MM.1S (cell line): ENCODE measurements around the gene FAM118B.

Experiments used
- DNase-seq: peaks from one replicate; pipeline ENCODE4 v3.0.0-alpha.2; 2015
- H2AFZ ChIP-seq: fragments of 300-600 bp; sonication (generic); 2 replicates; pipeline ENCODE4 v1.6.0; 2016; ENCODE audit warnings: antibody characterized with exemption, low read length
- H3F3A ChIP-seq: fragments of 300-600 bp; sonication (generic); 2 replicates; pipeline ENCODE4 v1.6.1; 2016; ENCODE audit warnings: mild to moderate bottlenecking, antibody characterized with exemption, low read length, moderate library complexity, mixed read lengths; ENCODE audit not compliant: insufficient read depth
- H3K27ac ChIP-seq: fragments of 300-600 bp; sonication (generic); 2 replicates; pipeline ENCODE4 v1.5.1; 2016; ENCODE audit warnings: mild to moderate bottlenecking, low read length
- H3K27me3 ChIP-seq: fragments of 300-600 bp; sonication (generic); replicated peaks from 2 replicates; pipeline ENCODE4 v1.6.0; 2016; ENCODE audit warnings: low read length; ENCODE audit not compliant: insufficient read depth
- H3K36me3 ChIP-seq: fragments of 300-600 bp; sonication (generic); replicated peaks from 2 replicates; pipeline ENCODE4 v1.6.1; 2016; ENCODE audit warnings: mild to moderate bottlenecking, low read length, mixed read lengths; ENCODE audit not compliant: insufficient read depth
- H3K4me1 ChIP-seq: fragments of 300-600 bp; sonication (generic); 2 replicates; pipeline ENCODE4 v1.6.1; 2016; ENCODE audit warnings: low read length, mixed read lengths
- H3K4me2 ChIP-seq: fragments of 300-600 bp; sonication (generic); 2 replicates; pipeline ENCODE4 v1.6.0; 2016; ENCODE audit warnings: low read depth, low read length
- H3K4me3 ChIP-seq: fragments of 300-600 bp; sonication (generic); 2 replicates; pipeline ENCODE4 v1.5.1; 2016; ENCODE audit warnings: low read length, mixed read lengths
- H3K79me2 ChIP-seq: fragments of 300-600 bp; sonication (generic); 2 replicates; pipeline ENCODE4 v1.6.1; 2016; ENCODE audit warnings: mixed run types, low read length, mixed read lengths
- H3K9ac ChIP-seq: fragments of 300-600 bp; sonication (generic); 2 replicates; pipeline ENCODE4 v1.6.1; 2016; ENCODE audit warnings: low read length, mixed read lengths
- H3K9me2 ChIP-seq: fragments of 300-600 bp; sonication (generic); replicated peaks from 2 replicates; pipeline ENCODE4 v1.6.1; 2016; ENCODE audit warnings: mild to moderate bottlenecking, low read length, mixed read lengths; ENCODE audit not compliant: insufficient read depth
- H3K9me3 ChIP-seq: fragments of 300-600 bp; sonication (generic); replicated peaks from 2 replicates; pipeline ENCODE4 v1.6.1; 2016; ENCODE audit warnings: mild to moderate bottlenecking, low read length, mixed read lengths; ENCODE audit not compliant: insufficient read depth
- H4K20me1 ChIP-seq: fragments of 300-600 bp; sonication (generic); 2 replicates; pipeline ENCODE4 v1.6.1; 2016; ENCODE audit warnings: mild to moderate bottlenecking, low read length, moderate library complexity, mixed read lengths; ENCODE audit not compliant: insufficient read depth
- EZH2 ChIP-seq: fragments of 300-600 bp; sonication (generic); optimal IDR thresholded peaks from 2 replicates; pipeline ENCODE3; 2017; ENCODE audit warnings: low read depth, mild to moderate bottlenecking, antibody characterized with exemption, low read length, mixed read lengths
- EZH2phosphoT487 ChIP-seq: fragments of 300-600 bp; sonication (generic); IDR thresholded peaks from 2 replicates; pipeline ENCODE4 v1.6.1; 2018; ENCODE audit warnings: antibody characterized with exemption, low read length
- TF ChIP-seq, protein P1 (sequence below): fragments of 300-600 bp; sonication (generic); IDR thresholded peaks from 2 replicates; pipeline ENCODE4 v1.5.1; 2016; ENCODE audit warnings: antibody characterized with exemption, low read length, mixed read lengths

The FAM118B gene

DNA sequence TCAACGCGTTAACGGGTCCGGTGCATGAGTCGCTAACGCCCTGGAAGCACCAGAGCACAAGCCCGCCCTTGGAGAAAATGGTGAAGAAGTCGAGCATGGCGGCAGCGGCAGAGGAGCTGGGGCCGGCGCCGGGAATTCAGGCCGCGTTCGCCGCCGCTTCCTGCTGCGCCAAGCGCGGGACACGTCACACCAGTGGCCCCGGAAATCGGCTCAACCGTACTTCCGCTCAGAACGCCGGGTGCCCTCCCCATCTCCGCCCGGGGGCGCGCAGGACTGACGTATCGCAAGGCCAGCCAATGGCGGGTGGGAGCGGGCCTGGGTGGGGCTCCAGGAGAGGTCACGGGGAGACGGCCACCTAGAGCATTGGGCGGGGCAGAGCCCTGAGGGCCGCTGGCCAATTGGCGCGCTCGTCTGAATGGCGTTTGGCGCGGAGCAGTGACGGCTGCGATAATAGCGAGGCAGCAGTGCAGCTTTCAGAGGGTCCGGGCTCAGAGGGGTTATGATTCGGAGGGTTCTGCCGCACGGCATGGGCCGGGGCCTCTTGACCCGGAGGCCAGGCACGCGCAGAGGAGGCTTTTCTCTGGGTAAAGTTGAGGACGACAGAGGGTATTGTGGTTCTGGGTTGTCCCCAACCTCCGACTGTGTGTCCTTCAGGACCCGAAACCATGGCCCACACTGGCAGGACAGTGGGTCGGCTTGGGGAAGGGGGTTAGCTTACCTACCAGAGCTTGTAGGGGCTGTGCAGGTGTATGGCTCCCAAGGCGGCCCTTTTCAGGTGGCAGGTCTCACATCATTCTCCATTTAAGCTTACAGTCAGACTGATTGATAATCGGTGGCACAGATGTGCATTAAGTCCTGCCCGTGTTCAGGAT is 57.4 kb downstream of the FAM118B start, which contains the start of the genes FOXRED1 and SRPRA:
Gene FOXRED1 (plus strand): TSS at position 447 of the 872 bp plus-strand sequence. CDS start 53 bp downstream, at position 500.
Gene SRPRA (minus strand): TSS at position 188 of the 872 bp plus-strand sequence. CDS start 91 bp downstream, at position 97.
- Histone ChIP-seq H3K79me2 (peaks cover 64% of the 10 kb centered on the region), H3K9ac (peak within 1 kb of the TSS; percentile 95), H4K20me1 (no peaks in the 10 kb centered on the region), H3K4me1 (peaks cover 12% of the 10 kb centered on the region), H3K9me3 (no peaks in the 10 kb centered on the region), H3K4me3 (peak within 1 kb of the TSS; percentile 100), H3K9me2 (no peaks in the 10 kb centered on the region), H3K27ac (peak within 1 kb of the TSS; percentile 65; the same call in 1 of the 2 replicates), H3K36me3 (peaks cover 23% of the 10 kb centered on the region; the same call in 1 of the 2 replicates), H2AFZ (peak within 1 kb of the TSS; percentile 79), H3K27me3 (no peaks in the 10 kb centered on the region), H3F3A (peaks cover 4% of the 10 kb centered on the region; the same call in 1 of the 2 replicates), H3K4me2 (peak within 1 kb of the TSS; percentile 93)
- TF ChIP-seq, protein P1, sequence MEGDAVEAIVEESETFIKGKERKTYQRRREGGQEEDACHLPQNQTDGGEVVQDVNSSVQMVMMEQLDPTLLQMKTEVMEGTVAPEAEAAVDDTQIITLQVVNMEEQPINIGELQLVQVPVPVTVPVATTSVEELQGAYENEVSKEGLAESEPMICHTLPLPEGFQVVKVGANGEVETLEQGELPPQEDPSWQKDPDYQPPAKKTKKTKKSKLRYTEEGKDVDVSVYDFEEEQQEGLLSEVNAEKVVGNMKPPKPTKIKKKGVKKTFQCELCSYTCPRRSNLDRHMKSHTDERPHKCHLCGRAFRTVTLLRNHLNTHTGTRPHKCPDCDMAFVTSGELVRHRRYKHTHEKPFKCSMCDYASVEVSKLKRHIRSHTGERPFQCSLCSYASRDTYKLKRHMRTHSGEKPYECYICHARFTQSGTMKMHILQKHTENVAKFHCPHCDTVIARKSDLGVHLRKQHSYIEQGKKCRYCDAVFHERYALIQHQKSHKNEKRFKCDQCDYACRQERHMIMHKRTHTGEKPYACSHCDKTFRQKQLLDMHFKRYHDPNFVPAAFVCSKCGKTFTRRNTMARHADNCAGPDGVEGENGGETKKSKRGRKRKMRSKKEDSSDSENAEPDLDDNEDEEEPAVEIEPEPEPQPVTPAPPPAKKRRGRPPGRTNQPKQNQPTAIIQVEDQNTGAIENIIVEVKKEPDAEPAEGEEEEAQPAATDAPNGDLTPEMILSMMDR = no peak
- TF ChIP-seq EZH2 = no peak
- no peak for TF ChIP-seq EZH2phosphoT487
- DNase-seq = peak; percentile 100

DNA sequence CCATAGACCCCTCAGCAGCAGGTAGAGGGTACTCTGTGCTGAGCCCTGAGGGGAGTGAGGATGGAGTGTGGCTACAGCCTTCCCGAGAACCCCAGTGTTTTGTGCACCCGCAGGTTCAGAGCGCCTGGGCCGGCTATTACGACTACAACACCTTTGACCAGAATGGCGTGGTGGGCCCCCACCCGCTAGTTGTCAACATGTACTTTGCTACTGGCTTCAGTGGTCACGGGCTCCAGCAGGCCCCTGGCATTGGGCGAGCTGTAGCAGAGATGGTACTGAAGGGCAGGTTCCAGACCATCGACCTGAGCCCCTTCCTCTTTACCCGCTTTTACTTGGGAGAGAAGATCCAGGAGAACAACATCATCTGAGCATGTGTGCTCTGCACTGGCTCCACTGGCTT is 65.7 kb downstream of the FAM118B start:
- no peaks in the 10 kb centered on the region for H3K27me3 ChIP-seq
- H3K27ac ChIP-seq = no peak overlapping the region
- no peaks in the 10 kb centered on the region for H4K20me1 ChIP-seq
- no peak overlapping the region for H2AFZ ChIP-seq
- H3K36me3 ChIP-seq = no peaks in the 10 kb centered on the region
- no peak overlapping the region for H3K4me3 ChIP-seq
- TF ChIP-seq EZH2phosphoT487 (no peak), EZH2 (no peak)
- TF ChIP-seq, protein P1 = no peak
- no peak overlapping the region for H3K9ac ChIP-seq
- no peaks in the 10 kb centered on the region for H3K9me3 ChIP-seq
- DNase-seq = no peak
- H3K4me2 ChIP-seq = no peak overlapping the region
- no peaks in the 10 kb centered on the region for H3K9me2 ChIP-seq
- H3K79me2 ChIP-seq = no peaks in the 10 kb centered on the region
- 0 out of 2 replicates have a peak, but pooled peaks cover 3% of the 10 kb centered on the region for H3F3A ChIP-seq
- H3K4me1 ChIP-seq = no peaks in the 10 kb centered on the region

DNA sequence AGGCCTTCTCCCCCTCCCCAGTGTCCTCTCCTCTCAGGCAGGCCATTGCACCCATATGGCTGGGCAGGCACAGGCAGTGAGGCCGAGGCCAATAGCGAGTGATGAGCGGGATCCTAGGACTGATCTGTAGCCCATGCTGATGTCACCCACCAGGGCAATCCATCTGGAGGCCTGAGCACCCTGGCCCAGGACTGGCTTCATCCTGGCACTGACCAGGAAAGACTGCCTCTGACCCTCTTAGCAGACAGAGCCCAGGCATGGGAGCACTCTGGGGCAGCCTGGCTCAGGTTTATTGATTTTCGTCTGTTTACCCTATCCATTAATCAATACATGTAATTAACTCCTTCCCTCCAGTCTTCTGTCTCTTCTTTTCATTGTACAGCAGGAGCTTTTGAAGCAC is 66.2 kb downstream of the FAM118B start:
- Histone ChIP-seq H3K79me2 (no peaks in the 10 kb centered on the region), H3K4me2 (no peak overlapping the region), H3K36me3 (no peaks in the 10 kb centered on the region), H3K9me3 (no peaks in the 10 kb centered on the region), H3K4me1 (no peaks in the 10 kb centered on the region), H3K9me2 (no peaks in the 10 kb centered on the region), H3K9ac (no peak overlapping the region), H2AFZ (no peak overlapping the region), H3F3A (peaks cover 7% of the 10 kb centered on the region; the same call in 1 of the 2 replicates), H3K4me3 (no peak overlapping the region), H3K27ac (no peak overlapping the region), H4K20me1 (no peaks in the 10 kb centered on the region), H3K27me3 (no peaks in the 10 kb centered on the region)
- TF ChIP-seq EZH2phosphoT487 (no peak), EZH2 (no peak)
- TF ChIP-seq, protein P1 = no peak
- no peak for DNase-seq
